H1 (cell line): Measurements from ENCODE around the gene PTPN7. TPM values are rescaled to one million over a fixed set of nuclear protein-coding genes. Genes with fewer than 3 reads are reported as not detected.
A peak's percentile ranks its signal among the peaks of the same experiment; 100 is the strongest.

Source experiments
- BACH1 ChIP-seq: IDR thresholded peaks from 2 replicates; pipeline ENCODE4 v1.6.1; 2012; ENCODE audit warnings: low read length, improper control_type of control experiment
- EP300 ChIP-seq, 2 experiments: IDR thresholded peaks; 1 replicate in 1 of 2; 2 replicates in 1 of 2; pipeline ENCODE4 v1.6.1; 2011 to 2012; ENCODE audit warnings: low read depth in 2 of 2, low read length in 2 of 2, mild to moderate bottlenecking in 2 of 2, borderline replicate concordance in 1 of 2, inconsistent platforms in 1 of 2, moderate library complexity in 1 of 2
- MAX ChIP-seq: IDR thresholded peaks from 2 replicates; pipeline ENCODE4 v1.6.1; 2012; ENCODE audit warnings: inconsistent platforms
- RAD21 ChIP-seq, 2 experiments: IDR thresholded peaks in 1 of 2; conservative IDR thresholded peaks in 1 of 2; 2 replicates each; pipeline ENCODE4 v1.6.1; 2011; ENCODE audit warnings: low read depth in 2 of 2, low read length in 2 of 2, improper control_type of control experiment in 1 of 2, inconsistent platforms in 1 of 2, mild to moderate bottlenecking in 1 of 2, moderate library complexity in 1 of 2
- SP1 ChIP-seq: IDR thresholded peaks from 2 replicates; pipeline ENCODE4 v1.6.1; 2011; ENCODE audit warnings: low read depth, low read length
- SUZ12 ChIP-seq: fragments of 200-600 bp; sonication (generic); IDR thresholded peaks from 2 replicates; pipeline ENCODE4 v1.6.1; 2012; ENCODE audit warnings: mild to moderate bottlenecking, inconsistent platforms, low read length, moderate library complexity, mixed read lengths
- polyA plus RNA-seq, 7 experiments: library from polyadenylated mRNA; depleted of rRNA in 3 of 7; stranded (reverse) in 5 of 7; unstranded in 2 of 7; fragments of >200 nt in 5 of 7; fragments of 200-250 nt in 2 of 7; gene quantifications; 1 replicate in 5 of 7; 2 replicates in 1 of 7; 4 replicates in 1 of 7; pipeline versions ENCODE4 v1.2.1 to v1.2.3, GENCODE V29; 2011 to 2013; ENCODE audit warnings: missing spikeins in 2 of 7, mixed read lengths in 2 of 7
- total RNA-seq: library from RNA; stranded (reverse); fragmentation: NEBNext Ultra II Directional; extraction: Animal tissue kit (Norgen Biotek cat#: 25700); gene quantifications from 2 replicates; pipeline ENCODE4 v1.2.1, GENCODE V29; 2021

Gene PTPN7
- total and polyA plus RNA-seq, 2 of the 8 experiments (the other 6 are each of a cell fraction or from before 2014, with no cell fraction given) = 0.20 TPM; not detected in 1

- TF ChIP-seq BACH1 (no peak), EP300 (IDR thresholded peaks at IDR 0.05; ENCODE audit: borderline replicate concordance in 1 of 2, low read depth in 2 of 2, low read length in 2 of 2) (no peak), RAD21 (IDR thresholded peaks at IDR 0.05 in 1 of 2, conservative IDR thresholded peaks at IDR 0.05 in 1 of 2; ENCODE audit: low read depth in 2 of 2, low read length in 2 of 2) (no peak), SP1 (no peak), MAX (peak; percentile 29; the same call in 1 of the 2 replicates), SUZ12 (no peak)
Observed at GRCh38 chr1:202143768-202144401, 16.5 kb downstream of the PTPN7 start (continued).
